Measurements from ENCODE around the gene MYO10.
"Not testable (repeated sequence)": the region's sequence is repeated elsewhere in the genome, so short reads cannot be mapped to it uniquely, and the experiment has no call there.

MYO10 gene

GRCh38 chr5:16831326-16831725 lies 104.8 kb downstream of the MYO10 start:
- in situ Hi-C loops (cut with MboI; ENCODE audit: low sequenced_read_pairs): not testable (repeated sequence)

GRCh38 chr5:16827755-16828154 lies 108.3 kb downstream of the MYO10 start:
- in situ Hi-C loops (cut with MboI; ENCODE audit: low sequenced_read_pairs): no loop called here

DNA sequence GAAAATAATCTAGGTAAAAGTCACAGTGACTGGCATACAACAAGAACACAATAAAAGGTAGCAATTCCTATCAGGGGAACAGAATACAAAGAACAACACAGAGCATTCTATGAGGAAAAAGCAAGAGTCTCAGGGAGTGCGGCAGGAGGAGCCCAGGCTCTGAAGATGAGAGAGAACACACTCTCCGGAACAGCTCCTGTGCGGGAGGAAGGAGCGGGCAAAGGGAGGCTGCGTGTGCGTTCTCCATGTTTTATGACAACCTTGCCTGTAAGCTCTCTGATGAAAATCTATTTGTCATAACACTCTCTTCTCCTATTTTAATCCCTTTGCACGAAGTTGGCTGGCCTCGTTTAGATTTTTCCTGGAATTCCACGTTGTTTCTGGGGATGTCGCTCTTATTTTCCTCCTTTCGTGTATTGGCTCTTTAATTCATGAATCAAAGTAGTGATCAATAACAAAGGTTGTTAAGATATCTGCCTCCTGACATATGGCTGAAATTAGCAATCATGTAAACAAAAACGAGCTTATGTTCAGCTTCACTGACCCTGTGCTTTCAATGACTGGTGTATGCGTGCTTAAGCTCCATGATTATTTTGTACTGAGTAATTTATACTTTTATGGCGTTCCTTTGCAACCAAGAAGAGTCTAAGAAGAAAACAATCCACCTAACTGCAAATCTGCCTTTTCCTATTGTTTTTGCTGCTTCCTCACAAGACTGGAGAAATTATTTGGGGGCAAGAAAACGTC lies 109.5 kb downstream of the MYO10 start:
- in situ Hi-C loops (cut with MboI; ENCODE audit: low sequenced_read_pairs): no loop called here

DNA sequence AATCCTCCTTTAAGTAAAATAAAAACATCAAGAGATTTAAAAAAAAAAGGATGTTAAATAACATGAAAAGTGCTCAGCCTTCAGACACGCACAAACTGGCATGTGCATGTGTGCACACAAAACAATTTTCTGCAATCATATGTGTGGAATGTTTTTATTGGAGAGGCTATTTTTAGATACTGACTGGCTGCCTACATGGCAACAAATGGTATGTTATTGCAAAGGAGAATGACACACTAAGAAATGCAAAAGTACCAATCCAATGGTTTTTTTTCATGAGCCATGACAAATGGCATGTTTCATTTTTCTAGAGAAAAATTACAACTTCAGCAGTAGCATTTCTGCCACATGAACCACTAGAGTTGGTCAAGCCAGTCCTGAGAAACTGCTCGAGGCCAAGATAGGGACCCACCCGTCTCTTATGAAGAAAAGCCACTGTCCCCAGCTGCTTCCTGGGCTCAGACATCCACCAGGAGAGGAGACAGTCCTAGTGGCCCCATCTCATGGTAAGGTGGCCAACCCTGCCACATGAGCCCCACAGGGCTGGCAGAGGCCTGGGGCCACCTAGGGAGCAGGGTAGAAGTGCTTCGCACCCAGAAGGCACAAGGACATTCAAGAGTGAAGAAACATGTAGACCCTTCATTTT lies 116.4 kb downstream of the MYO10 start:
- in situ Hi-C loops (cut with MboI; ENCODE audit: low sequenced_read_pairs): no loop called here

DNA sequence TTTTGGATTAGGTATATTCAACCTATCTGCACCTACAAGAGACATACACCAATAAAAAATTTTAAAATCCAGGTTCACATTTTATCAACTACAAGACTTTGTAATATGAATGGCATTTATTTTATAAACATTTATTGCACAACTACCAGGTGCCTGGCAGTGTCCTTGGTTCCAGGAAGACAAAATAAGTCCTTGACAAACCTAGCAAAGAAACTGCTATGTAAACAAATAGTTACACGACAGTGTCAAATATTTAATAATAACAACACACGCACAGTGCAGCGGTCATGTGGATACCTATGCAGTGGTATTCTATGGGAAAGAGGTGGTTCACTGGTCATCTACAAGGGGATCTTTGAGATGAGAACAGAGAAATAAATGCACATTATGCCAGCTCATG lies 120.7 kb downstream of the MYO10 start:
- in situ Hi-C loops (cut with MboI; ENCODE audit: low sequenced_read_pairs): no loop called here

GRCh38 chr5:16812911-16813310 lies 123.2 kb downstream of the MYO10 start:
- in situ Hi-C loops (cut with MboI; ENCODE audit: low sequenced_read_pairs): no loop called here

DNA sequence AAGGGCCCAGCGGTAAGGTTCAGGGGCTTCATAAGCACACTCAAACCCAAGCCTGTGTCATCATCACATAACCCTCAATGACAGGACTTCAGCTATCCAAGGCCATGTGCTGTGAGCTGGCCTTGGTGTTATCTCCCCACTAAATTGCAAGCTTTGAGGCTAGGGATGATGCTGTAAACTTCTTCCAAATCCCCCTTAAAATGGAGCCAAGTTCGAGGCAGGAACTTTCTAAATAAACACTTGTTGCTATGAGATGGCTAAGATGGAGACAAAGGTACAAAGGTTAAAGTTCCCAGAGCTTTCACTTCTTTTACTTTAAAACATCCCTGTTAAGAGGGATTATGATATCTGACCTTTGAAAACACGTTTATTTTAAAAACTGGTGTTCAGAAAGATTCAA lies 123.6 kb downstream of the MYO10 start:
- in situ Hi-C loops (cut with MboI; ENCODE audit: low sequenced_read_pairs): no loop called here

GRCh38 chr5:16810208-16810854 lies 125.8 kb downstream of the MYO10 start:
- in situ Hi-C loops (cut with MboI; ENCODE audit: low sequenced_read_pairs): no loop called here

GRCh38 chr5:16809395-16810207 lies 126.5 kb downstream of the MYO10 start:
- in situ Hi-C loops (cut with MboI; ENCODE audit: low sequenced_read_pairs): no loop called here

GRCh38 chr5:16809010-16809394 lies 127.1 kb downstream of the MYO10 start:
- in situ Hi-C loops (cut with MboI; ENCODE audit: low sequenced_read_pairs): no loop called here

DNA sequence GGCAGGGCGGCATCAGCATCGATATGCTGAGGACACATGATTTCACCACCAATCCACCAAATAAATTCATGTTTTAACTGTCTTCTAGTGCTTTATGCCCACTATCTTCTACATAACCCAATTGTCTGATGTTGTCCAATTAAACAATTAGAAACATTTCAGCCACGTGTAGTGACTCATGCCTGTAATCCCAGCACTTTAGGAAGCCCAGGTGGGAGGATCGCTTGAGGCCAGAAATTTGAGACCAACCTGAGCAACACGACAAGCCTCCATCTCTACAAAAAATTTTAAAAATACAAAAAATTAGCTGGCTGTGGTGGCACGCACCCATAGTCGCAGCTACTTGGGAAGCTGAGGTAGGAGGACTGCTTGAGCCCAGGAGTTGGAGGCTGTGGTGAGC lies 128.1 kb downstream of the MYO10 start:
- in situ Hi-C loops (cut with MboI; ENCODE audit: low sequenced_read_pairs): no loop called here

DNA sequence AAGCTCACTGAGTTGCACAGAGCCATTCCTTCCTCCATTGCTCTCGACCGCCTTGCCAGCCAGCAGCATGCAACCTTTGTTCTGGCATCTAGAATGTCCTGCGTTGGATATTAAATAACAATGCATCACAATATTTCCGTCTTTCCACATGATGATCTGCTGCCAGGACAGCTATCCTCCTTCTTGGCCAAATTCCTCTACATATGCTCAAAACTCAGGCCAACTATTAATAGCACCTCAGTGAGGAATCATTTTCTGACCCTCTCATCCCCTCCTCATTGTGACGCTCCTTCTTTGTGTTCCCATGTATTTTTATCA lies 128.6 kb downstream of the MYO10 start:
- in situ Hi-C loops (cut with MboI; ENCODE audit: low sequenced_read_pairs): no loop called here

DNA sequence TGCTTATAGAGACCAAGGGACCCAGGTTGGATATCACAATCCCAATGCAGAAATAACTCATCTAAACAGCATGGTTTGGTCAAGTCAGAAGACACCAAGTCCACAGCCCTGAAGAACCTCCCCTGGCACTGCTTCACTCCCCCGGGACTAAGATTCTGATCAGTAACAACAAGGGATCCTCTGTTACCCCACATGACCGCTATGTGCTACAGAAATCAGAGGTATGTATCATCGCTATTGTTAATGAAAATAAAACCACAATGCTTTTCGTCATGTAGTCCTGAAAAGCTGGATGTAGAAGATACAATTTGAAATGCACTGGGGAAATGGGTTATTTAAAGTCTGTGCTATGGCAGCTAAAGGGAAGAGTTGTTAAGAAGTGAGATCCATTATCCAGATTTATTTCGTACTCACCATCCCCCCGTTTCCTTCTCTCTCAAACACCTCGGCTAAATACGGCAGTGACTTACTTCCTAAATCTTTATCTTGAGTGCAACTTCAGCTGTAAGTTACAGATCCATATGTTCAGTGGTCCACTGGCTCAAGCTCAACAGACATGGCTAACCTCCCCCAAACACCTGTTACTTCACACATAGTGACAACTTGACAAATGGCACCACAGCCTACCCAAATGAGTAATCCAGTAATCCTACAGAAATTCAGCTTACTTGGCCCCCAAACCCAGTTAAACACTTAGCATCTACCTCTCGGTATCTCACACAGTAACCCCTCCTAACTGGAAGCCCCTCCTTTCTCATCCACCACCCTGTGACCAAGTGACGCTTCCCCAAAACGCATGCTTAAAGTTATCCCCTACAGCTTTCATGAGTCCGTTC lies 129.2 kb downstream of the MYO10 start:
- in situ Hi-C loops (cut with MboI; ENCODE audit: low sequenced_read_pairs): no loop called here

DNA sequence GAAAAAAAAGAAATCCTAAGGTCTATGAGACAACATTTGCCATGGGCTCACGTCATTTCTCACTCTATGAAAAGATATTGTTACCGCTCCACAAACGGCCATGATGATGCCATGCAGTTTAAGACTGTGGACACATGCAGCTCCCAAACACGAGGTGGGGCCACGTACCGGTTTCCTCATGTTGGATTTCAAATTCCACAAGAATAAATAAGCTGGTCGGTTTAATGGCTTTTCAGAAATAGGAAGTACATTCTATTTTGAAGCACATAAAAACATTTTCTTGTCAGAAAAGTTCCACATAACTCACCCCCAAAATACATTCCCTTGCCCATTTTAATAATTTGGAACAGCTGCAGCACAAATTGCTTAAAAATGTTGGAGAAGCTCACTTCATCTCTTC lies 130.6 kb downstream of the MYO10 start:
- in situ Hi-C loops (cut with MboI; ENCODE audit: low sequenced_read_pairs): no loop called here

DNA sequence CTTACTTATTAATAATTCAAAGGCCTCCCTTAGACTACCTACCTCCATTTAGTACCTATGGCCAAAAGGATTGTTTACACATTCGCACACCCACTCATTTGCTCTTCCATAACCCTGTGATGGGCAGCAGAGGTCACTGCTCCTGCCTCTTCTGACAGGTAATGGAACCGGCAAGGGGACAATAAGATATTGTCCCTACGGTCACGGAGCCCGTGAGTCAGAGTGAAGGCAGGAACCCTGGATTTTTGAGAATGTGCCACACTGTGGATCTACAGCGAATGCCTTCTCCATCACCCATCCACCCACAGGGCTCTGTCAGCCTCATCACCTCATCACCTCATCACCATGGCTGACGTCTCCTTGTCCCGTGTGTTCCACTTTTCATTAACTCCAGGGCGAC lies 132.3 kb downstream of the MYO10 start:
- in situ Hi-C loops (cut with MboI; ENCODE audit: low sequenced_read_pairs): no loop called here

DNA sequence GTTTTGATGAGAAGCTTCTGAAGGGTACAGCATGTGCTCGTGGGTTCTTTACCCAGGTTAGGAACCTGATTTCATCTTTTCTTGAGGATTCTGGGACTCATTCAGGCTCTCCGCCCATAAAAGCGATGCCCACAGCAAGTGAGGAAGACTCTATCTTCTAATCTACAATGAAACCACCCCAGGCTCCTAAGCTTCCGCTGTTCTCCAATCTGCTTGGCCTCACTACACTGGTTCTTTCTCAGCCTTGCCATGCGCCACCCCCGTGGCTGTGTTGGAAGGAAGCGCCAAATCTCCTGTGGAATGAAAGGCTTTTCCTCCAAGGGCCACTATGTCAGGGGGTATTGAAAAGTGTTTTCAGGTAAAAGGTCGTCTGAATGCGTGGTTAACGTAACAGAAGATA lies 135.6 kb downstream of the MYO10 start:
- in situ Hi-C loops (cut with MboI; ENCODE audit: low sequenced_read_pairs): no loop called here

GRCh38 chr5:16799796-16800195 lies 136.3 kb downstream of the MYO10 start:
- in situ Hi-C loops (cut with MboI; ENCODE audit: low sequenced_read_pairs): no loop called here

- in situ Hi-C loops (cut with MboI; ENCODE audit: low sequenced_read_pairs): no loop called here
These were observed 138.1 kb downstream of the MYO10 start for GRCh38 chr5:16797951-16798350.

- in situ Hi-C loops (cut with MboI; ENCODE audit: low sequenced_read_pairs): loop anchor here (5.0 kb wide), 1 partner anchor 393 kb away; no protein-coding TSS in a partner anchor
These were observed 141.7 kb downstream of the MYO10 start for GRCh38 chr5:16794269-16794913.
